ENCODE measurements around the gene RXRB. TPM values are rescaled to one million over a fixed set of nuclear protein-coding genes. Genes with fewer than 3 reads are reported as not detected.
"Not testable (repeated sequence)": the region's sequence is repeated elsewhere in the genome, so short reads cannot be mapped to it uniquely, and the experiment has no call there.

The RXRB gene
- total RNA-seq, 2 experiments from 2014 or later, result 36.0 to 38.9 TPM

- H3K4me3 Mint-ChIP-seq; ATAC-seq; DNase-seq; H3K4me1 Mint-ChIP-seq; H3K36me3 Mint-ChIP-seq; H3K27ac Mint-ChIP-seq; H3K9me3 Mint-ChIP-seq (ENCODE audit: low read depth): not testable (repeated sequence)
- CTCF ChIA-PET, result interaction anchor here (0.5 to 1.6 kb wide), 3 partner anchors 11 to 21 kb away, joined by 3 to 5 read pairs (median 4); no protein-coding TSS in a partner anchor
- H3K27me3 Mint-ChIP-seq, result peaks cover 50% of the 10 kb centered on the region
Observed at GRCh38 chr6:33226503-33227120, 26.1 kb upstream of the RXRB start.

- CTCF ChIA-PET, result interaction anchor here (0.7 kb wide), 1 partner anchor 25 kb away, joined by 3 read pairs; no protein-coding TSS in a partner anchor
- H3K4me3 Mint-ChIP-seq, result no peak overlapping the region
- no peak overlapping the region for H3K27ac Mint-ChIP-seq
- peaks cover 2% of the 10 kb centered on the region for H3K36me3 Mint-ChIP-seq
- H3K9me3 Mint-ChIP-seq (ENCODE audit: low read depth), result no peaks in the 10 kb centered on the region
- peaks cover 11% of the 10 kb centered on the region for H3K4me1 Mint-ChIP-seq
- no peak for ATAC-seq
- no peak for DNase-seq
- H3K27me3 Mint-ChIP-seq, result peaks cover 61% of the 10 kb centered on the region
Observed at GRCh38 chr6:33217681-33218080, 17.2 kb upstream of the RXRB start.

- no peak overlapping the region for H3K4me3 Mint-ChIP-seq
- DNase-seq, result no peak
- CTCF ChIA-PET, result no interaction called here
- H3K36me3 Mint-ChIP-seq, result peaks cover 4% of the 10 kb centered on the region
- H3K27ac Mint-ChIP-seq, result no peak overlapping the region
- no peaks in the 10 kb centered on the region for H3K9me3 Mint-ChIP-seq (ENCODE audit: low read depth)
- peaks cover 61% of the 10 kb centered on the region for H3K27me3 Mint-ChIP-seq
- peaks cover 14% of the 10 kb centered on the region for H3K4me1 Mint-ChIP-seq
- no peak for ATAC-seq
Observed at GRCh38 chr6:33217246-33217645, 16.8 kb upstream of the RXRB start.

GRCh38 chr6:33216117-33216649, 15.7 kb upstream of the RXRB start:
- Mint-ChIP-seq H3K9me3 (ENCODE audit: low read depth) (no peaks in the 10 kb centered on the region), H3K27ac (no peak overlapping the region), H3K36me3 (peaks cover 8% of the 10 kb centered on the region), H3K4me3 (no peak overlapping the region), H3K4me1 (peaks cover 14% of the 10 kb centered on the region), H3K27me3 (peaks cover 51% of the 10 kb centered on the region)
- ATAC-seq, result no peak
- DNase-seq, result no peak
- CTCF ChIA-PET, result no interaction called here

- H3K4me3 Mint-ChIP-seq, result no peak overlapping the region
- DNase-seq, result no peak
- H3K36me3 Mint-ChIP-seq, result peaks cover 10% of the 10 kb centered on the region
- no peak for ATAC-seq
- peaks cover 50% of the 10 kb centered on the region for H3K27me3 Mint-ChIP-seq
- no peak overlapping the region for H3K27ac Mint-ChIP-seq
- H3K4me1 Mint-ChIP-seq, result peaks cover 16% of the 10 kb centered on the region
- H3K9me3 Mint-ChIP-seq (ENCODE audit: low read depth), result no peaks in the 10 kb centered on the region
- CTCF ChIA-PET, result no interaction called here
Observed at GRCh38 chr6:33215271-33216116, 15.0 kb upstream of the RXRB start.

- Mint-ChIP-seq H3K4me1 (peaks cover 25% of the 10 kb centered on the region), H3K4me3 (no peak overlapping the region), H3K27ac (no peak overlapping the region), H3K36me3 (peaks cover 18% of the 10 kb centered on the region), H3K9me3 (ENCODE audit: low read depth) (no peaks in the 10 kb centered on the region), H3K27me3 (peaks cover 44% of the 10 kb centered on the region)
- ATAC-seq (no peak), DNase-seq (no peak)
- CTCF ChIA-PET, result no interaction called here
Observed at GRCh38 chr6:33213989-33214335, 13.5 kb upstream of the RXRB start.

GRCh38 chr6:33213166-33213988, 12.9 kb upstream of the RXRB start:
- Mint-ChIP-seq H3K4me3 (no peak overlapping the region), H3K27me3 (peaks cover 39% of the 10 kb centered on the region), H3K9me3 (ENCODE audit: low read depth) (no peaks in the 10 kb centered on the region), H3K4me1 (peaks cover 28% of the 10 kb centered on the region), H3K27ac (no peak overlapping the region), H3K36me3 (peaks cover 18% of the 10 kb centered on the region)
- DNase-seq (peak; percentile 40), ATAC-seq (peak; percentile 21)
- CTCF ChIA-PET, result no interaction called here

GRCh38 chr6:33212857-33213165, 12.3 kb upstream of the RXRB start:
- DNase-seq (no peak), ATAC-seq (no peak)
- Mint-ChIP-seq H3K9me3 (ENCODE audit: low read depth) (no peaks in the 10 kb centered on the region), H3K27me3 (peaks cover 33% of the 10 kb centered on the region), H3K4me1 (peaks cover 28% of the 10 kb centered on the region), H3K27ac (no peak overlapping the region), H3K4me3 (no peak overlapping the region), H3K36me3 (peaks cover 18% of the 10 kb centered on the region)
- CTCF ChIA-PET, result no interaction called here

GRCh38 chr6:33211666-33212422, 11.4 kb upstream of the RXRB start:
- Mint-ChIP-seq H3K4me1 (peaks cover 29% of the 10 kb centered on the region), H3K9me3 (ENCODE audit: low read depth) (no peaks in the 10 kb centered on the region), H3K27me3 (peaks cover 28% of the 10 kb centered on the region), H3K4me3 (no peak overlapping the region), H3K36me3 (peaks cover 18% of the 10 kb centered on the region), H3K27ac (no peak overlapping the region)
- CTCF ChIA-PET, result no interaction called here
- ATAC-seq (no peak), DNase-seq (no peak)

- ATAC-seq, result no peak
Observed at GRCh38 chr6:33211136-33211535, 10.7 kb upstream of the RXRB start.

GRCh38 chr6:33209856-33210255, 9.4 kb upstream of the RXRB start:
- DNase-seq, result no peak
- peaks cover 49% of the 10 kb centered on the region for H3K4me1 Mint-ChIP-seq
- no peak overlapping the region for H3K27ac Mint-ChIP-seq
- no peaks in the 10 kb centered on the region for H3K9me3 Mint-ChIP-seq (ENCODE audit: low read depth)
- no peak overlapping the region for H3K4me3 Mint-ChIP-seq
- no peak for ATAC-seq
- H3K27me3 Mint-ChIP-seq, result peaks cover 23% of the 10 kb centered on the region
- H3K36me3 Mint-ChIP-seq, result peaks cover 18% of the 10 kb centered on the region
- CTCF ChIA-PET, result interaction anchor here (2.3 to 4.2 kb wide), 3 partner anchors 11 to 48 kb away, joined by 8 to 35 read pairs (median 10); no protein-coding TSS in a partner anchor

More at GRCh38 chr6:33211136-33211535, 10.7 kb upstream of the RXRB start:
- CTCF ChIA-PET, result no interaction called here
- DNase-seq, result no peak
- Mint-ChIP-seq H3K9me3 (ENCODE audit: low read depth) (no peaks in the 10 kb centered on the region), H3K36me3 (peaks cover 18% of the 10 kb centered on the region), H3K27ac (no peak overlapping the region), H3K4me3 (no peak overlapping the region), H3K27me3 (peaks cover 28% of the 10 kb centered on the region), H3K4me1 (peaks cover 36% of the 10 kb centered on the region)

- Mint-ChIP-seq H3K36me3 (peaks cover 20% of the 10 kb centered on the region), H3K27ac (peak within 1 kb of the TSS; percentile 85), H3K4me1 (peaks cover 55% of the 10 kb centered on the region), H3K4me3 (peak within 1 kb of the TSS; percentile 82), H3K27me3 (peaks cover 10% of the 10 kb centered on the region), H3K9me3 (ENCODE audit: low read depth) (no peaks in the 10 kb centered on the region)
- CTCF ChIA-PET, result interaction anchor here (0.8 to 4.2 kb wide), 7 partner anchors 10 to 82 kb away, joined by 3 to 35 read pairs (median 7); partner anchors contain the start of genes RPS18 and VPS52
- ATAC-seq (peak; percentile 57), DNase-seq (peak; percentile 89)
Observed at GRCh38 chr6:33208091-33208967, 7.9 kb upstream of the RXRB start, which contains the start of gene RING1. Gene RING1, plus strand, starts transcription at chr6:33208500. Its CDS starts 323 bp downstream, at chr6:33208823.

All from activated CD8-positive, alpha-beta memory T cell treated with anti-CD3 and anti-CD28 coated beads, Interleukin-2, amount 10 ng/mL, durations not matched to agents 7 days and 5 days (primary cell).